OCI-LY3 (cell line): ENCODE data around the gene ASIC1.

Source experiments
- EZH2phosphoT487 ChIP-seq: fragments of 200-600 bp; shearing (Covaris generic); IDR thresholded peaks from 2 replicates; pipeline ENCODE4 v1.6.1; 2018; ENCODE audit warnings: antibody characterized with exemption, mixed run types, low read depth
- TF ChIP-seq, protein P1 (sequence below): fragments of 200-600, 300-600 bp; sonication (generic); IDR thresholded peaks from 2 replicates; pipeline ENCODE4 v1.5.1; 2014; ENCODE audit warnings: antibody characterized with exemption, low read length, low read depth

- TF ChIP-seq, protein P1, sequence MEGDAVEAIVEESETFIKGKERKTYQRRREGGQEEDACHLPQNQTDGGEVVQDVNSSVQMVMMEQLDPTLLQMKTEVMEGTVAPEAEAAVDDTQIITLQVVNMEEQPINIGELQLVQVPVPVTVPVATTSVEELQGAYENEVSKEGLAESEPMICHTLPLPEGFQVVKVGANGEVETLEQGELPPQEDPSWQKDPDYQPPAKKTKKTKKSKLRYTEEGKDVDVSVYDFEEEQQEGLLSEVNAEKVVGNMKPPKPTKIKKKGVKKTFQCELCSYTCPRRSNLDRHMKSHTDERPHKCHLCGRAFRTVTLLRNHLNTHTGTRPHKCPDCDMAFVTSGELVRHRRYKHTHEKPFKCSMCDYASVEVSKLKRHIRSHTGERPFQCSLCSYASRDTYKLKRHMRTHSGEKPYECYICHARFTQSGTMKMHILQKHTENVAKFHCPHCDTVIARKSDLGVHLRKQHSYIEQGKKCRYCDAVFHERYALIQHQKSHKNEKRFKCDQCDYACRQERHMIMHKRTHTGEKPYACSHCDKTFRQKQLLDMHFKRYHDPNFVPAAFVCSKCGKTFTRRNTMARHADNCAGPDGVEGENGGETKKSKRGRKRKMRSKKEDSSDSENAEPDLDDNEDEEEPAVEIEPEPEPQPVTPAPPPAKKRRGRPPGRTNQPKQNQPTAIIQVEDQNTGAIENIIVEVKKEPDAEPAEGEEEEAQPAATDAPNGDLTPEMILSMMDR, result no peak
- no peak for TF ChIP-seq EZH2phosphoT487
These were observed 46.0 kb downstream of the ASIC1 start for GRCh38 chr12:50103351-50103750.
